ENCODE data around the gene BCAS3. TPM values are rescaled to one million over a fixed set of nuclear protein-coding genes. Genes with fewer than 3 reads are reported as not detected.

The BCAS3 gene
- total RNA-seq, 2 donors from 2014 or later = 12.0 to 15.6 TPM

GRCh38 chr17:61230972-61231820, 553.5 kb downstream of the BCAS3 start:
- DNase-seq (ENCODE audit: low spot score) = no peak
- no peaks in the 10 kb centered on the region for H3K27me3 ChIP-seq

GRCh38 chr17:61232871-61233270, 555.2 kb downstream of the BCAS3 start:
- no peaks in the 10 kb centered on the region for H3K9me3 ChIP-seq
- peaks cover 0 to 5% of the 10 kb centered on the region in 2 donors for H3K4me1 ChIP-seq
- no peak overlapping the region for H3K4me3 ChIP-seq
- DNase-seq (ENCODE audit: low spot score) = no peak
- H3K36me3 ChIP-seq = no peaks in the 10 kb centered on the region
- no peak overlapping the region for H3K27ac ChIP-seq
- TF ChIP-seq CTCF (IDR thresholded peaks at IDR 0.05) = no peak
- no peaks in the 10 kb centered on the region for H3K27me3 ChIP-seq

More at GRCh38 chr17:61230972-61231820, 553.5 kb downstream of the BCAS3 start:
- TF ChIP-seq CTCF (IDR thresholded peaks at IDR 0.05) = no peak
- H3K9me3 ChIP-seq = no peaks in the 10 kb centered on the region
- peaks cover 0 to 5% of the 10 kb centered on the region in 2 donors for H3K4me1 ChIP-seq
- no peaks in the 10 kb centered on the region for H3K36me3 ChIP-seq
- H3K4me3 ChIP-seq = no peak overlapping the region
- no peak overlapping the region for H3K27ac ChIP-seq

- Histone ChIP-seq H3K27ac (no peak overlapping the region), H3K27me3 (no peaks in the 10 kb centered on the region), H3K9me3 (no peaks in the 10 kb centered on the region), H3K36me3 (no peaks in the 10 kb centered on the region), H3K4me3 (no peak overlapping the region), H3K4me1 (peaks cover 0 to 5% of the 10 kb centered on the region in 2 donors)
- no peak for DNase-seq (ENCODE audit: low spot score)
- no peak for TF ChIP-seq CTCF (IDR thresholded peaks at IDR 0.05)
These were observed 556.5 kb downstream of the BCAS3 start for GRCh38 chr17:61233991-61234750.

GRCh38 chr17:61235001-61235826, 557.6 kb downstream of the BCAS3 start:
- no peak for TF ChIP-seq CTCF (IDR thresholded peaks at IDR 0.05)
- Histone ChIP-seq H3K4me1 (peaks cover 0 to 5% of the 10 kb centered on the region in 2 donors), H3K9me3 (no peaks in the 10 kb centered on the region), H3K36me3 (no peaks in the 10 kb centered on the region), H3K27me3 (no peaks in the 10 kb centered on the region), H3K4me3 (no peak overlapping the region), H3K27ac (no peak overlapping the region)
- no peak for DNase-seq (ENCODE audit: low spot score)

GRCh38 chr17:61235827-61236197, 558.2 kb downstream of the BCAS3 start:
- Histone ChIP-seq H3K27me3 (no peaks in the 10 kb centered on the region), H3K36me3 (no peaks in the 10 kb centered on the region), H3K4me3 (no peak overlapping the region), H3K27ac (no peak overlapping the region), H3K4me1 (peaks cover 0 to 5% of the 10 kb centered on the region in 2 donors), H3K9me3 (no peaks in the 10 kb centered on the region)
- no peak for TF ChIP-seq CTCF (IDR thresholded peaks at IDR 0.05)
- no peak for DNase-seq (ENCODE audit: low spot score)
